OCI-LY3 (cell line): Measurements from ENCODE around the gene CACNA1C.

Source experiments
- H2AFZ ChIP-seq: fragments of 200-600, 300-600 bp; shearing (Covaris generic); 2 replicates; pipeline ENCODE4 v1.6.0; 2014; ENCODE audit warnings: antibody characterized with exemption, low read depth, low read length
- H3K27ac ChIP-seq: fragments of 200-600, 300-600 bp; sonication (generic); 2 replicates; pipeline ENCODE4 v1.5.1; 2014; ENCODE audit warnings: mild to moderate bottlenecking, low read length, moderate library complexity, mixed read lengths
- H3K27me3 ChIP-seq: fragments of 200-600, 300-600 bp; sonication (generic); 2 replicates; pipeline ENCODE4 v1.6.1; 2014; ENCODE audit warnings: low read depth, low read length, mixed read lengths
- H3K36me3 ChIP-seq: fragments of 200-600, 300-600 bp; sonication (generic); replicated peaks from 2 replicates; pipeline ENCODE3; 2014; ENCODE audit warnings: low read depth, low read length, mixed read lengths
- H3K4me1 ChIP-seq: fragments of 300-600, 200-600 bp; sonication (generic); 2 replicates; pipeline ENCODE4 v1.6.1; 2014; ENCODE audit warnings: low read length, mixed read lengths
- H3K4me2 ChIP-seq: fragments of 200-600, 300-600 bp; sonication (generic); 2 replicates; pipeline ENCODE4 v1.6.1; 2014; ENCODE audit warnings: low read length, mixed read lengths
- H3K4me3 ChIP-seq: fragments of 300-600, 200-600 bp; sonication (generic); 2 replicates; pipeline ENCODE4 v1.5.1; 2014; ENCODE audit warnings: antibody characterized with exemption, mild to moderate bottlenecking, low read length, moderate library complexity
- H3K79me2 ChIP-seq: fragments of 300-600, 200-600 bp; shearing (Covaris generic); 2 replicates; pipeline ENCODE4 v1.6.1; 2014; ENCODE audit warnings: mild to moderate bottlenecking, low read length, mixed read lengths
- H3K9ac ChIP-seq: fragments of 300-600, 200-600 bp; shearing (Covaris generic); 2 replicates; pipeline ENCODE4 v1.6.0; 2014; ENCODE audit warnings: mild to moderate bottlenecking, low read length, moderate library complexity
- H3K9me3 ChIP-seq: fragments of 200-600, 300-600 bp; shearing (Covaris generic); 2 replicates; pipeline ENCODE4 v1.6.1; 2014; ENCODE audit warnings: low read length, mixed read lengths; ENCODE audit not compliant: insufficient read depth
- H4K20me1 ChIP-seq: fragments of 200-600, 300-600 bp; sonication (generic); 2 replicates; pipeline ENCODE4 v1.6.1; 2016; ENCODE audit warnings: low read length, mixed read lengths; ENCODE audit not compliant: insufficient read depth
- EZH2phosphoT487 ChIP-seq: fragments of 200-600 bp; shearing (Covaris generic); IDR thresholded peaks from 2 replicates; pipeline ENCODE4 v1.6.1; 2018; ENCODE audit warnings: antibody characterized with exemption, mixed run types, low read depth
- TF ChIP-seq, protein P1 (sequence below): fragments of 200-600, 300-600 bp; sonication (generic); IDR thresholded peaks from 2 replicates; pipeline ENCODE4 v1.5.1; 2014; ENCODE audit warnings: antibody characterized with exemption, low read length, low read depth

Gene CACNA1C

DNA sequence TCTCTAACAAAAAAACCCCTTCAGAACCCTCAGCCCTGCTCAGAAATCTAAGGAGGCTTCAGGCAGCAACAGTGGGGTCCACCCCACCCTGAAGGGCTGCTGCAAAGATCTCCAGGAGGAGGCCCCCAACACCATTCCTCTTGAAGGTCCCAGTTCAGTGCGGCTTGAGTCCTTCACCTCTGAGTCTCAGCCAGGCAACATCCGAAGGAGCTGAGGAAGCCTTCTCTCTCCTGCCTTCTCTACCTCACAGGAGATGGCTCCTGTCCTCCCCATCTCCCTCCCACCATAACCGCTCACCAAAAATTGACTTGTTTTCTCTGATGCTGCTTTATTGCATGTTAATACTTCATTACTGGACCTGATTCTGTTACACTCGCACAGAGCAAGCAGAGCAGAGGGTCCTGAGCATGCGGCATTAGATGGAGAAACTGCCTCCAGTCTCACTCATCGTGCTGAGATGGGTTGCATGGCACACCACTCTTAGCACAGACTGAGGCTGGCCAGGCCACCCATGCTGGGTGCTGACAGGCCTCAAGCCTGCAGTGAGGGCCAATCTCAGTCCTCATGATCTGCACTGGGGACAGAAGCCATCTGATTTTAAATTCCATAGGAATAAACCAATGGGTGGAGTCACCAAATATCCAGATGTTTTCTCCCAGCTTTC lies 224.8 kb downstream of the CACNA1C start:
- Histone ChIP-seq H3K9me3 (no peaks in the 10 kb centered on the region; the same call in 1 of the 2 replicates), H3K27ac (no peak overlapping the region), H3K9ac (no peak overlapping the region), H3K27me3 (peaks cover 4% of the 10 kb centered on the region; the same call in 1 of the 2 replicates), H3K79me2 (no peaks in the 10 kb centered on the region), H3K36me3 (no peaks in the 10 kb centered on the region), H3K4me1 (no peaks in the 10 kb centered on the region), H2AFZ (no peak overlapping the region), H3K4me3 (no peak overlapping the region), H4K20me1 (no peaks in the 10 kb centered on the region), H3K4me2 (no peak overlapping the region)
- TF ChIP-seq, protein P1, sequence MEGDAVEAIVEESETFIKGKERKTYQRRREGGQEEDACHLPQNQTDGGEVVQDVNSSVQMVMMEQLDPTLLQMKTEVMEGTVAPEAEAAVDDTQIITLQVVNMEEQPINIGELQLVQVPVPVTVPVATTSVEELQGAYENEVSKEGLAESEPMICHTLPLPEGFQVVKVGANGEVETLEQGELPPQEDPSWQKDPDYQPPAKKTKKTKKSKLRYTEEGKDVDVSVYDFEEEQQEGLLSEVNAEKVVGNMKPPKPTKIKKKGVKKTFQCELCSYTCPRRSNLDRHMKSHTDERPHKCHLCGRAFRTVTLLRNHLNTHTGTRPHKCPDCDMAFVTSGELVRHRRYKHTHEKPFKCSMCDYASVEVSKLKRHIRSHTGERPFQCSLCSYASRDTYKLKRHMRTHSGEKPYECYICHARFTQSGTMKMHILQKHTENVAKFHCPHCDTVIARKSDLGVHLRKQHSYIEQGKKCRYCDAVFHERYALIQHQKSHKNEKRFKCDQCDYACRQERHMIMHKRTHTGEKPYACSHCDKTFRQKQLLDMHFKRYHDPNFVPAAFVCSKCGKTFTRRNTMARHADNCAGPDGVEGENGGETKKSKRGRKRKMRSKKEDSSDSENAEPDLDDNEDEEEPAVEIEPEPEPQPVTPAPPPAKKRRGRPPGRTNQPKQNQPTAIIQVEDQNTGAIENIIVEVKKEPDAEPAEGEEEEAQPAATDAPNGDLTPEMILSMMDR, result no peak
- TF ChIP-seq EZH2phosphoT487, result no peak

DNA sequence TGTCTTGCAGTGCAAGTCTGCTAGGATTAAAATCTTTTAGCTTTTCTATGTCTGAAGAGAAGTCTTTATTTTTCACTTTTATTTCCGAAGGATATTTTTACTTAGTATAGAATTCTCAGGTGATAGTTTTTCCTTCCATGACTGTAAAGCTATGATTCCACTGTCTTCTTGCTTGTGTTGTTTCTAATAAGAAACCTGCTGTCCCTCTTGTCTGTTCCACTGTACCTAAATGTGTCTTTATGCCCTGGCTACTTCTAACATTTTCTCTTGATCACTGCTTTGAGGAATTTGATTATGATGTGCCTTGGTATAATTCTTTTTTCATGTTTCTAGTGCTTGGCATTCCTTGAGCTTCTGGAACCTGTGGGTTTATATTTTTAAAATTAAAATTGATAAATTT lies 228.7 kb downstream of the CACNA1C start:
- Histone ChIP-seq H3K27ac (no peak overlapping the region), H3K79me2 (no peaks in the 10 kb centered on the region), H3K9me3 (no peaks in the 10 kb centered on the region; the same call in 1 of the 2 replicates), H3K4me2 (no peak overlapping the region), H2AFZ (no peak overlapping the region), H4K20me1 (no peaks in the 10 kb centered on the region), H3K4me3 (no peak overlapping the region), H3K27me3 (peaks cover 6% of the 10 kb centered on the region; the same call in 1 of the 2 replicates), H3K4me1 (no peaks in the 10 kb centered on the region), H3K36me3 (no peaks in the 10 kb centered on the region), H3K9ac (no peak overlapping the region)
- TF ChIP-seq, protein P1, result no peak
- no peak for TF ChIP-seq EZH2phosphoT487

- H3K9me3 ChIP-seq, result no peaks in the 10 kb centered on the region; the same call in 1 of the 2 replicates
- H3K27me3 ChIP-seq, result 0 out of 2 replicates have a peak, but pooled peaks cover 4% of the 10 kb centered on the region
- no peak for TF ChIP-seq EZH2phosphoT487
- TF ChIP-seq, protein P1, result no peak
- H3K27ac ChIP-seq, result no peak overlapping the region
- H3K4me3 ChIP-seq, result no peak overlapping the region
- H2AFZ ChIP-seq, result no peak overlapping the region
- H3K9ac ChIP-seq, result no peak overlapping the region
- H3K36me3 ChIP-seq, result no peaks in the 10 kb centered on the region
- H3K79me2 ChIP-seq, result no peaks in the 10 kb centered on the region
- H4K20me1 ChIP-seq, result no peaks in the 10 kb centered on the region
- H3K4me1 ChIP-seq, result no peaks in the 10 kb centered on the region
- H3K4me2 ChIP-seq, result no peak overlapping the region
These were observed 229.5 kb downstream of the CACNA1C start for GRCh38 chr12:2282318-2282717.

DNA sequence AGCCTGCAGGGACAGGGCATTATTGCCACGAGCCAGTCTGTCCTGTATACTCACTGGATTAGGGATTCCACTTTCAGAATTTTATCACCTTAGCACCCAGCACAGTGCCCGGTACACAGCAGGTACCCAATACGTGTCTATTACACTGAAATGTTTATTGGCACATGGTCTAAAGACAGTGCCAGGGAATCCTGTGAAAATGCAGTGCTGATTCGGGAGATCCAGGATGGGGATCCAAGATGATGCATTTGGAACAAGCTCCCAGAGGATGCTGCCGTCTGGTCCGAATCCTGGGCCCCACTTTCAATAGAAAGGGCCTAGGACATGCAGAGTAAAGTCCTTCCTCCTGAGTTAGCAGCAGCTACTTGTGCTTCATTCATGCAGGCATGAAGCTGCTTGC lies 230.7 kb downstream of the CACNA1C start:
- Histone ChIP-seq H4K20me1 (no peaks in the 10 kb centered on the region), H3K79me2 (no peaks in the 10 kb centered on the region), H3K4me3 (no peak overlapping the region), H2AFZ (peak overlapping the region; percentile 15; the same call in 1 of the 2 replicates), H3K4me2 (no peak overlapping the region), H3K27ac (no peak overlapping the region), H3K36me3 (no peaks in the 10 kb centered on the region), H3K9ac (no peak overlapping the region), H3K4me1 (no peaks in the 10 kb centered on the region), H3K27me3 (peaks cover 10% of the 10 kb centered on the region; the same call in 1 of the 2 replicates), H3K9me3 (no peaks in the 10 kb centered on the region; the same call in 1 of the 2 replicates)
- TF ChIP-seq, protein P1, result no peak
- no peak for TF ChIP-seq EZH2phosphoT487
